GM21723 (cell line): ENCODE measurements around the gene PPFIA4.

Experiments
- ATAC-seq: cut with Tn5 transposase; IDR thresholded peaks from one replicate; pipeline ENCODE4 v1.9.1; 2021; ENCODE audit warnings: mild to moderate bottlenecking, moderate library complexity; ENCODE audit not compliant: unreplicated experiment

Gene PPFIA4

GRCh38 chr1:203124546-203125317 is 98.4 kb downstream of the PPFIA4 start:
- no peak for ATAC-seq

GRCh38 chr1:203126151-203126865 is 100.0 kb downstream of the PPFIA4 start:
- ATAC-seq = no peak

GRCh38 chr1:203126866-203127665 is 100.8 kb downstream of the PPFIA4 start:
- no peak for ATAC-seq

GRCh38 chr1:203127666-203128430 is 101.6 kb downstream of the PPFIA4 start, which contains the start of gene ADORA1:
TSS of gene ADORA1 (plus strand) at chr1:203127726. CDS start at chr1:203128842, 1,116 bp downstream.
- ATAC-seq = no peak

GRCh38 chr1:203128431-203128715 is 102.1 kb downstream of the PPFIA4 start:
- ATAC-seq = no peak
